H9 (cell line): ENCODE measurements around the gene WFIKKN2. TPM values are rescaled to one million over a fixed set of nuclear protein-coding genes. Genes with fewer than 3 reads are reported as not detected.

Source experiments
- DNase-seq: peaks from one replicate; pipeline ENCODE4 v3.0.0-alpha.2; 2017
- H2AFZ ChIP-seq: one replicate; pipeline ENCODE4 v1.6.1; 2013; ENCODE audit warnings: mild to moderate bottlenecking, low read length, control low read depth, moderate library complexity
- H2AK5ac ChIP-seq: 2 replicates; pipeline ENCODE4 v1.6.1; 2013; ENCODE audit warnings: low read length, control low read depth, mixed read lengths; ENCODE audit not compliant: insufficient read length
- H2BK120ac ChIP-seq: one replicate; pipeline ENCODE4 v1.6.1; 2013; ENCODE audit warnings: low read depth, mild to moderate bottlenecking, low read length, control low read depth, inconsistent platforms; ENCODE audit not compliant: poor library complexity, severe bottlenecking
- H2BK12ac ChIP-seq: 2 replicates; pipeline ENCODE4 v1.6.1; 2013; ENCODE audit warnings: low read length, control low read depth, mixed read lengths, low read depth; ENCODE audit not compliant: insufficient read length
- H2BK15ac ChIP-seq: 2 replicates; pipeline ENCODE4 v1.6.1; 2013; ENCODE audit warnings: low read depth, low read length, control low read depth
- H2BK20ac ChIP-seq: one replicate; pipeline ENCODE4 v1.6.1; 2013; ENCODE audit warnings: low read depth, mild to moderate bottlenecking, low read length, control low read depth, inconsistent platforms; ENCODE audit not compliant: poor library complexity, severe bottlenecking
- H2BK5ac ChIP-seq: 2 replicates; pipeline ENCODE4 v1.6.1; 2013; ENCODE audit warnings: low read length, control low read depth, mixed read lengths; ENCODE audit not compliant: insufficient read length
- H3K14ac ChIP-seq: 2 replicates; pipeline ENCODE4 v1.6.1; 2013; ENCODE audit warnings: low read length, control low read depth; ENCODE audit not compliant: insufficient read depth
- H3K18ac ChIP-seq: 2 replicates; pipeline ENCODE4 v1.6.1; 2013; ENCODE audit warnings: low read depth, mild to moderate bottlenecking, mixed read lengths, low read length, control low read depth; ENCODE audit not compliant: insufficient read length
- H3K23ac ChIP-seq: 2 replicates; pipeline ENCODE4 v1.6.1; 2013; ENCODE audit warnings: low read length, control low read depth, mixed read lengths, low read depth; ENCODE audit not compliant: insufficient read length
- H3K23me2 ChIP-seq: 2 replicates; pipeline ENCODE4 v1.6.1; 2013; ENCODE audit warnings: low read depth, mild to moderate bottlenecking, mixed read lengths, low read length, control low read depth; ENCODE audit not compliant: insufficient read length, poor library complexity, severe bottlenecking
- H3K27ac ChIP-seq: 2 replicates; pipeline ENCODE4 v1.5.1; 2013; ENCODE audit warnings: low read length, control low read depth, mixed read lengths, low read depth; ENCODE audit not compliant: insufficient read length
- H3K27me3 ChIP-seq: 2 replicates; pipeline ENCODE4 v1.6.1; 2013; ENCODE audit warnings: low read length, control low read depth, inconsistent platforms; ENCODE audit not compliant: insufficient read depth
- H3K4ac ChIP-seq: 2 replicates; pipeline ENCODE4 v1.6.1; 2013; ENCODE audit warnings: low read depth, mild to moderate bottlenecking, control low read depth, inconsistent platforms, low read length, moderate library complexity
- H3K4me1 ChIP-seq: 2 replicates; pipeline ENCODE4 v1.6.1; 2013; ENCODE audit warnings: low read length, control low read depth, inconsistent platforms; ENCODE audit not compliant: insufficient read depth
- H3K4me2 ChIP-seq: 2 replicates; pipeline ENCODE4 v1.6.1; 2013; ENCODE audit warnings: low read length, control low read depth, mixed read lengths; ENCODE audit not compliant: insufficient read length, insufficient read depth
- H3K56ac ChIP-seq: 2 replicates; pipeline ENCODE4 v1.6.1; 2013; ENCODE audit warnings: low read depth, mild to moderate bottlenecking, mixed read lengths, low read length, control low read depth; ENCODE audit not compliant: insufficient read length
- H3K79me1 ChIP-seq: 2 replicates; pipeline ENCODE4 v1.6.1; 2013; ENCODE audit warnings: low read depth, mild to moderate bottlenecking, moderate library complexity, low read length, control low read depth, inconsistent platforms; ENCODE audit not compliant: insufficient read depth, poor library complexity, severe bottlenecking
- H3K79me2 ChIP-seq: 2 replicates; pipeline ENCODE4 v1.6.1; 2013; ENCODE audit warnings: low read length, control low read depth, inconsistent platforms; ENCODE audit not compliant: insufficient read depth
- H3K9ac ChIP-seq: 2 replicates; pipeline ENCODE4 v1.6.1; 2013; ENCODE audit warnings: low read length, control low read depth, mixed read lengths; ENCODE audit not compliant: insufficient read length; ENCODE audit errors: extremely low read depth
- H3K9me3 ChIP-seq: one replicate; pipeline ENCODE4 v1.6.1; 2013; ENCODE audit warnings: low read depth, low read length, inconsistent platforms; ENCODE audit not compliant: control insufficient read depth
- H3T11ph ChIP-seq: one replicate; pipeline ENCODE4 v1.6.1; 2013; ENCODE audit warnings: mild to moderate bottlenecking, low read length, control low read depth, inconsistent platforms
- H4K20me1 ChIP-seq: one replicate; pipeline ENCODE4 v1.6.1; 2013; ENCODE audit not compliant: control insufficient read depth, insufficient read length, insufficient read depth
- H4K5ac ChIP-seq: 2 replicates; pipeline ENCODE4 v1.6.1; 2013; ENCODE audit warnings: low read depth, mild to moderate bottlenecking, mixed read lengths, low read length, control low read depth; ENCODE audit not compliant: insufficient read length
- H4K8ac ChIP-seq: replicated peaks from 2 replicates; pipeline ENCODE4 v1.6.1; 2013; ENCODE audit warnings: low read length, control low read depth, mixed read lengths, low read depth; ENCODE audit not compliant: insufficient read length
- H4K91ac ChIP-seq: 2 replicates; pipeline ENCODE4 v1.6.1; 2013; ENCODE audit warnings: low read depth, mild to moderate bottlenecking, moderate library complexity, mixed read lengths, low read length, control low read depth; ENCODE audit not compliant: insufficient read length
- H3K27ac Mint-ChIP-seq, 3 experiments: 2 replicates in 2 of 3; 3 replicates in 1 of 3; pipeline ENCODE4 v1.8.0; 2020 to 2021; ENCODE audit warnings: mixed read lengths in 3 of 3, mild to moderate bottlenecking in 1 of 3, moderate library complexity in 1 of 3
- H3K27me3 Mint-ChIP-seq: 2 replicates; pipeline ENCODE4 v1.8.0; 2021; ENCODE audit warnings: low read depth, mild to moderate bottlenecking, moderate library complexity, mixed read lengths
- H3K36me3 Mint-ChIP-seq, 3 experiments: 2 replicates in 2 of 3; 3 replicates in 1 of 3; pipeline ENCODE4 v1.8.0; 2020 to 2021; ENCODE audit warnings: low read depth in 3 of 3, mixed read lengths in 3 of 3; ENCODE audit not compliant: insufficient read depth in 1 of 3
- H3K4me1 Mint-ChIP-seq, 2 experiments: 2 replicates each; pipeline ENCODE4 v1.8.0; 2020; ENCODE audit warnings: mixed read lengths in 2 of 2
- H3K4me3 Mint-ChIP-seq, 2 experiments: 2 replicates in 1 of 2; 3 replicates in 1 of 2; pipeline ENCODE4 v1.8.0; 2020 to 2021; ENCODE audit warnings: mild to moderate bottlenecking in 2 of 2, mixed read lengths in 2 of 2, moderate library complexity in 1 of 2
- H3K9me3 Mint-ChIP-seq, 2 experiments: 2 replicates in 1 of 2; 3 replicates in 1 of 2; pipeline ENCODE4 v1.8.0; 2020; ENCODE audit warnings: mild to moderate bottlenecking in 2 of 2, mixed read lengths in 2 of 2, moderate library complexity in 1 of 2
- CTCF ChIP-seq: fragments of 200-600 bp; sonication (generic); conservative IDR thresholded peaks from 3 replicates; pipeline ENCODE4 v1.8.0; 2021; ENCODE audit warnings: antibody characterized with exemption, mild to moderate bottlenecking
- WGBS: extraction: QIAGEN DNeasy Blood & Tissue Kit; methylation state at CpG from one replicate; pipeline ENCODE4 v1.1.7; 2013; ENCODE audit warnings: missing lambda C conversion rate, low lambda C conversion rate, mixed read lengths; ENCODE audit not compliant: insufficient read length; ENCODE audit errors: extremely low coverage; 5-methylcytosine and 5-hydroxymethylcytosine counted together
- total RNA-seq: library from RNA; stranded (reverse); gene quantifications from 2 replicates; pipeline ENCODE4 v1.2.1, GENCODE V29; 2021

The WFIKKN2 gene
- total RNA-seq, 1 experiment from 2014 or later: 1.1 TPM

- no peak overlapping the region for H3K27ac Mint-ChIP-seq
- H4K5ac ChIP-seq: no peak overlapping the region
- H3K27me3 Mint-ChIP-seq: no peaks in the 10 kb centered on the region; the same call in 1 of the 2 replicates
- no peaks in the 10 kb centered on the region for H3K4me1 ChIP-seq
- H3K36me3 Mint-ChIP-seq: peaks cover 0 to 4% (median 0%) of the 10 kb centered on the region in 3 experiments; a peak in 3 of 7 replicates
- H2BK15ac ChIP-seq: no peak overlapping the region
- H2BK5ac ChIP-seq: no peak overlapping the region
- H3T11ph ChIP-seq: no peak overlapping the region
- H2AK5ac ChIP-seq: no peak overlapping the region
- no peak overlapping the region for H3K9ac ChIP-seq
- H3K4me1 Mint-ChIP-seq: peaks cover 6 to 8% of the 10 kb centered on the region in 2 experiments; a peak in 3 of 4 replicates
- WGBS: no CpG with 5 or more reads among the region's 5 CpGs
- H3K4ac ChIP-seq: no peak overlapping the region
- H2AFZ ChIP-seq: no peak overlapping the region
- H3K27me3 ChIP-seq: no peaks in the 10 kb centered on the region
- H3K4me3 Mint-ChIP-seq: no peak overlapping the region
- H3K23me2 ChIP-seq: no peaks in the 10 kb centered on the region
- no peak overlapping the region for H2BK20ac ChIP-seq
- H3K4me2 ChIP-seq: no peak overlapping the region
- no peak overlapping the region for H2BK120ac ChIP-seq
- H4K8ac ChIP-seq: no peak overlapping the region
- H3K9me3 ChIP-seq: no peaks in the 10 kb centered on the region
- no peak overlapping the region for H3K56ac ChIP-seq
- H3K9me3 Mint-ChIP-seq: peaks cover 4 to 5% of the 10 kb centered on the region in 2 experiments
- H3K27ac ChIP-seq: no peak overlapping the region
- no peak for TF ChIP-seq CTCF
- no peak overlapping the region for H3K18ac ChIP-seq
- no peak overlapping the region for H4K91ac ChIP-seq
- H2BK12ac ChIP-seq: no peak overlapping the region
- no peaks in the 10 kb centered on the region for H4K20me1 ChIP-seq
- no peak overlapping the region for H3K14ac ChIP-seq
- H3K23ac ChIP-seq: no peak overlapping the region
- no peaks in the 10 kb centered on the region for H3K79me2 ChIP-seq
- no peaks in the 10 kb centered on the region for H3K79me1 ChIP-seq
- DNase-seq: no peak
Observed at GRCh38 chr17:50879086-50879485, 43.7 kb downstream of the WFIKKN2 start.
